Endothelial cell (in vitro differentiated cells): ENCODE data around the gene EGFL7. TPM values are rescaled to one million over a fixed set of nuclear protein-coding genes. Genes with fewer than 3 reads are reported as not detected.
A peak's percentile ranks its signal among the peaks of the same experiment; 100 is the strongest.

Experiments used
- DNase-seq: peaks from one replicate; pipeline ENCODE4 v3.0.0; 2021; ENCODE audit warnings: low spot score
- H3K27ac Mint-ChIP-seq: one replicate; pipeline ENCODE4 v1.8.0; 2021; ENCODE audit warnings: mixed read lengths, inconsistent platforms; ENCODE audit not compliant: unreplicated experiment
- H3K27me3 Mint-ChIP-seq: one replicate; pipeline ENCODE4 v1.8.0; 2021; ENCODE audit warnings: mild to moderate bottlenecking, moderate library complexity, mixed read lengths, inconsistent platforms; ENCODE audit not compliant: unreplicated experiment
- H3K36me3 Mint-ChIP-seq: one replicate; pipeline ENCODE4 v1.8.0; 2021; ENCODE audit warnings: mild to moderate bottlenecking, low read depth, mixed read lengths, inconsistent platforms; ENCODE audit not compliant: unreplicated experiment
- H3K4me1 Mint-ChIP-seq: one replicate; pipeline ENCODE4 v1.8.0; 2021; ENCODE audit warnings: mild to moderate bottlenecking, mixed read lengths, inconsistent platforms; ENCODE audit not compliant: unreplicated experiment
- H3K4me3 Mint-ChIP-seq: one replicate; pipeline ENCODE4 v1.8.0; 2021; ENCODE audit warnings: mild to moderate bottlenecking, mixed read lengths, inconsistent platforms; ENCODE audit not compliant: unreplicated experiment
- H3K9me3 Mint-ChIP-seq: one replicate; pipeline ENCODE4 v1.8.0; 2021; ENCODE audit warnings: mixed read lengths, inconsistent platforms; ENCODE audit not compliant: unreplicated experiment
- total RNA-seq: library from RNA; stranded (reverse); fragmentation: NEBNext Ultra II Directional; extraction: Animal tissue kit (Norgen Biotek cat#: 25700); gene quantifications from one replicate; pipeline ENCODE4 v1.2.1, GENCODE V29; 2021; ENCODE audit not compliant: unreplicated experiment
- TF ChIP-seq, protein P1 (sequence below): fragments of 200-600 bp; sonication (generic); IDR thresholded peaks from one replicate; pipeline ENCODE4 v1.5.0; 2021; ENCODE audit warnings: antibody characterized with exemption; ENCODE audit not compliant: unreplicated experiment

The EGFL7 gene
- total RNA-seq, 1 donor from 2014 or later: 945 TPM

DNA sequence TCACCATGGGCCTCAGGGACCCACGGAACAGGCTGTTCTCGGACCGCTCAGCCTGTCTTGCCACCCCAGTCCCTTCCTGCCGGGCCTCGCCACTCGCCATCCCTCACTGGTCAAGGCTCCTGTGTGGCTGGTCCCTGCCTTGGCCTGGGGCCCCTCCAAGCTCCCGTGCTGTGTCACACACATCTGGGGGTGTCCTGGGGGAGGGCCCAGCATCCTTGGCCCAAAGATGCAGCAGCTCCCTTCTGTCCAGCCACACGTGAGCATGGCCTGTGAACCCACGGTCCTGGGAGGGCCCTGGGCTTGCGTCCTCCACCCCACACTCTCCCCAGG, 425 bp upstream of the EGFL7 start:
- TF ChIP-seq, protein P1, sequence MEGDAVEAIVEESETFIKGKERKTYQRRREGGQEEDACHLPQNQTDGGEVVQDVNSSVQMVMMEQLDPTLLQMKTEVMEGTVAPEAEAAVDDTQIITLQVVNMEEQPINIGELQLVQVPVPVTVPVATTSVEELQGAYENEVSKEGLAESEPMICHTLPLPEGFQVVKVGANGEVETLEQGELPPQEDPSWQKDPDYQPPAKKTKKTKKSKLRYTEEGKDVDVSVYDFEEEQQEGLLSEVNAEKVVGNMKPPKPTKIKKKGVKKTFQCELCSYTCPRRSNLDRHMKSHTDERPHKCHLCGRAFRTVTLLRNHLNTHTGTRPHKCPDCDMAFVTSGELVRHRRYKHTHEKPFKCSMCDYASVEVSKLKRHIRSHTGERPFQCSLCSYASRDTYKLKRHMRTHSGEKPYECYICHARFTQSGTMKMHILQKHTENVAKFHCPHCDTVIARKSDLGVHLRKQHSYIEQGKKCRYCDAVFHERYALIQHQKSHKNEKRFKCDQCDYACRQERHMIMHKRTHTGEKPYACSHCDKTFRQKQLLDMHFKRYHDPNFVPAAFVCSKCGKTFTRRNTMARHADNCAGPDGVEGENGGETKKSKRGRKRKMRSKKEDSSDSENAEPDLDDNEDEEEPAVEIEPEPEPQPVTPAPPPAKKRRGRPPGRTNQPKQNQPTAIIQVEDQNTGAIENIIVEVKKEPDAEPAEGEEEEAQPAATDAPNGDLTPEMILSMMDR: no peak
- no peaks in the 10 kb centered on the region for H3K9me3 Mint-ChIP-seq

GRCh38 chr9:136664000-136664915, 1.5 kb downstream of the EGFL7 start:
- Mint-ChIP-seq H3K36me3 (peaks cover 34% of the 10 kb centered on the region), H3K9me3 (no peaks in the 10 kb centered on the region), H3K27me3 (peaks cover 44% of the 10 kb centered on the region)

More for the DNA sequence above, 425 bp upstream of the EGFL7 start:
- no peak for DNase-seq
- Mint-ChIP-seq H3K27me3 (peaks cover 31% of the 10 kb centered on the region), H3K36me3 (peaks cover 28% of the 10 kb centered on the region), H3K27ac (peak overlapping the region; percentile 85), H3K4me1 (peaks cover 4% of the 10 kb centered on the region), H3K4me3 (peak overlapping the region; percentile 96)

DNA sequence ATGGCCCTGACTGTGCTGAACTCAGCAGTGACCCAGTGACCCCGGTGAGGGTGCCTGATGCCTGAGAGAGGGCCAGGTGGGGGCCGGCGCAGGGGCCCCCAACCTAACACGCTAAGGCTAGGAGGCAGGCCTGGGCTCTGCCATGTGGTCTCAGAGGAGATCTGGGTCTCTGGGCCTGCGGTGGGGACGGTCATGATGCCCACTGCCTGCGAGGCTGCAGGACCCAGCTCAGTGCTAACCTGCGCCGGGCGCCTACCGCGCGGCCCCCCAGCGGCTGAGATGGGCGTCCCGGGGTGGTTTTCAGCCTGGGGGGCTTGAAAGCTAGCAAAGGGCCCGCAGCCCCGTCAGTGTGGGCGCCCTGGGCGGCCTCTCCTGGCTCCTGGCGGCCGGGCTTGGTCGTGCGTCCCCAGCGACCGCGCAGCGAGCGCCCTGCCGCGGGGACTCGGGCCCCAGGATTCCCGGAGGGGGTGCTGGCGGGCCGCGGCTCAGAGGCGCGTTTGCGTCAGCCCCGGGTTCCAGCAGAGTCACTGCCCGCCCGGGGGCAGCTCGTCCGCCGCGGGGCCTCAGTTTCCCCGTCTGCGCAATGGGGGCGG, 2.5 kb downstream of the EGFL7 start:
- Mint-ChIP-seq H3K36me3 (peaks cover 34% of the 10 kb centered on the region), H3K27ac (peak overlapping the region; percentile 84), H3K4me3 (peak overlapping the region; percentile 96), H3K27me3 (peaks cover 51% of the 10 kb centered on the region), H3K4me1 (peaks cover 8% of the 10 kb centered on the region), H3K9me3 (no peaks in the 10 kb centered on the region)
- TF ChIP-seq, protein P1: no peak
- no peak for DNase-seq

More at GRCh38 chr9:136664000-136664915, 1.5 kb downstream of the EGFL7 start:
- TF ChIP-seq, protein P1: no peak
- H3K4me3 Mint-ChIP-seq: peak overlapping the region; percentile 96
- H3K27ac Mint-ChIP-seq: peak overlapping the region; percentile 84
- no peak for DNase-seq
- peaks cover 8% of the 10 kb centered on the region for H3K4me1 Mint-ChIP-seq

GRCh38 chr9:136665704-136666371, 3.1 kb downstream of the EGFL7 start:
- Mint-ChIP-seq H3K27ac (no peak overlapping the region), H3K9me3 (no peaks in the 10 kb centered on the region), H3K36me3 (peaks cover 34% of the 10 kb centered on the region), H3K4me3 (no peak overlapping the region), H3K4me1 (peaks cover 8% of the 10 kb centered on the region), H3K27me3 (peaks cover 58% of the 10 kb centered on the region)
- TF ChIP-seq, protein P1: no peak
- DNase-seq: peak; percentile 58
